ENCODE data around the gene LYG2.
"Not testable (repeated sequence)": the region's sequence is repeated elsewhere in the genome, so short reads cannot be mapped to it uniquely, and the experiment has no call there.

Gene LYG2

DNA sequence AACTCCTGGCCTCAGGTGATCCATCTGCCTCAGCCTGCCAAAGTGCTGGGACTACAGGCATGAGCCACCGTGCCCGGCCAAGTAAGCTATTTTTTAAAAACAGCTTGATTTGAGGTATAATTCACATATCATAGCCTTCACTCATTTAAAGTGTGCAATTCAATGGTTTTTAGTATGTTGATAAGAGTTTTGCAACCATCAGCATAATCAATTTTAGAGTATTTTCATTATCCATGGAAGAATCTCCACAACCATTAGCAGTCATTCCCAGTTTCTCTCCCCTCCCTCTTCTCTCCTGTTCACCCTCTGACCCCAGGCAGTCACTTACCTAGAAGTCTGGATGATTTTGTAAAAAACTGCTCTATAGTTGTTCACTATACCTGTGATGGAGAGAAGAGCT lies 4.7 kb upstream of the LYG2 start:
- Histone ChIP-seq H3K27me3 (ENCODE audit: control insufficient read depth, insufficient read depth, low read length) (no peaks in the 10 kb centered on the region), H3K36me3 (ENCODE audit: control insufficient read depth, insufficient read depth, low read length) (no peaks in the 10 kb centered on the region), H3K4me3 (ENCODE audit: low read depth, low read length) (no peak overlapping the region), H3K9ac (ENCODE audit: low read depth, low read length) (no peak overlapping the region), H3K27ac (ENCODE audit: low read depth, low read length) (no peak overlapping the region), H3K4me1 (ENCODE audit: control insufficient read depth, insufficient read depth, low read length) (no peaks in the 10 kb centered on the region), H3K9me3 (ENCODE audit: control insufficient read depth, insufficient read depth, low read length) (peaks cover 2% of the 10 kb centered on the region; the same call in 1 of the 2 replicates)

DNA sequence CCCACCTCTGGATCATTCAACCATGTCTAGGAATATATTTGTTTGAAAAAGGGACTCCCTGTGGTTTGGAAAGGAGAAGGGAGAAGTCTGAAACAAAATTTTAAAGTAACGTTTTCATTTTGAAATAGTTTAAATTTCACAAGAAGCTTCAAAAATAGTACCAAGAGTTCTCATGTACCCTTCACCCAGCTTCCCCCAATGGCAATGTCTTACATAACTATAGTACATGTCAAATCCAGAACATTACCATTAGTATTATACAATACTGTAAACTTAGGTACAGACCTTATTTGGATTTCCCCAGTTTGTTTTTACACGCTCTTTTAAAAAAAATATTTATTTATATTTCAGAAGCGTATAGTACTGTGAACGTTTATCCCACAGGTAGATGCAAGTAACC lies 4.0 kb upstream of the LYG2 start:
- Histone ChIP-seq H3K36me3 (ENCODE audit: control insufficient read depth, insufficient read depth, low read length) (no peaks in the 10 kb centered on the region), H3K27me3 (ENCODE audit: control insufficient read depth, insufficient read depth, low read length) (no peaks in the 10 kb centered on the region), H3K4me1 (ENCODE audit: control insufficient read depth, insufficient read depth, low read length) (no peaks in the 10 kb centered on the region), H3K4me3 (ENCODE audit: low read depth, low read length) (no peak overlapping the region), H3K9ac (ENCODE audit: low read depth, low read length) (no peak overlapping the region), H3K27ac (ENCODE audit: low read depth, low read length) (no peak overlapping the region), H3K9me3 (ENCODE audit: control insufficient read depth, insufficient read depth, low read length) (peaks cover 2% of the 10 kb centered on the region; the same call in 1 of the 2 replicates)

DNA sequence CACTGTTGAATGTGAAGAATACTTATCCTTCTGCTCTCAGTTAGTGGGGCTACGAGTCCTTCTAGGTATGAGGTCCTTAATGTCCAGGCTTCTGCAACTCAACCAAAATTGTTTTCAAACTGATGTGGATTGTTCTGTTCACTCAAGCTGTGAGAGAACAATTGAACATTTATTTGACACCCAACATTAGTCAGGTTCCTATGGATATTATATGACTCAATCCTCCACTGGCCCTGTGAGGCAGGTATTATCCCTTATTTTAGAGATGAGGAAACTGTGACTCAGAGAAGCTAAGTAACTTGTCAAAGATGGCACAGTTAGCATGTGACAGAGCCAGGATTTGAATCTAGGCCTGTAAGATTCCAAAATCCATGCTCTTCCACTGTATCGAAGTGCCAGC lies 1.2 kb upstream of the LYG2 start:
- no peak overlapping the region for H3K4me3 ChIP-seq (ENCODE audit: low read depth, low read length)
- H3K27ac ChIP-seq (ENCODE audit: low read depth, low read length), result no peak overlapping the region
- no peaks in the 10 kb centered on the region for H3K9me3 ChIP-seq (ENCODE audit: control insufficient read depth, insufficient read depth, low read length)
- no peaks in the 10 kb centered on the region for H3K36me3 ChIP-seq (ENCODE audit: control insufficient read depth, insufficient read depth, low read length)
- H3K4me1 ChIP-seq (ENCODE audit: control insufficient read depth, insufficient read depth, low read length), result no peaks in the 10 kb centered on the region
- no peaks in the 10 kb centered on the region for H3K27me3 ChIP-seq (ENCODE audit: control insufficient read depth, insufficient read depth, low read length)
- H3K9ac ChIP-seq (ENCODE audit: low read depth, low read length), result no peak overlapping the region

DNA sequence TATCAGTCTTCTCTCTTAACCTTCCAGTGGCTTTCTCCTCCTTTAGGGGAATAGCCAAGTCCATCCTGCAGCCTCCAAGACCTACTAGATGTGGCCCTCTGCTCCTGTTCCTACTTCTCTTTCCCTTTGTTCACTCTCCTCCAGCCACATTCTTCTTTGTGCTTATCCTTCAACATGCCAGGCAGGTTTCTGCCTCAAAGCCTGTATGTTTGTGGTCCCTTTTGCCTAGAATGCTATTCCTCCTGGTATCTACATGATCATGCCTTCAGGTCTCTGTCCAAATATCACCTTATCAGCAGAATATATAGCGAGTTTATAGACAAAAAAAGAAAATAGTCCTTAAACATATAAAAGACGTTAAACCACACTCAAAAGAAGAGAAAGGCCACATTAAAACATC lies 5.5 kb downstream of the LYG2 start:
- Histone ChIP-seq H3K4me1 (ENCODE audit: control insufficient read depth, insufficient read depth, low read length) (no peaks in the 10 kb centered on the region), H3K4me3 (ENCODE audit: low read depth, low read length) (no peak overlapping the region), H3K36me3 (ENCODE audit: control insufficient read depth, insufficient read depth, low read length) (no peaks in the 10 kb centered on the region), H3K9me3 (ENCODE audit: control insufficient read depth, insufficient read depth, low read length) (peaks cover 8% of the 10 kb centered on the region; the same call in 1 of the 2 replicates), H3K27me3 (ENCODE audit: control insufficient read depth, insufficient read depth, low read length) (no peaks in the 10 kb centered on the region), H3K9ac (ENCODE audit: low read depth, low read length) (no peak overlapping the region), H3K27ac (ENCODE audit: low read depth, low read length) (no peak overlapping the region)

DNA sequence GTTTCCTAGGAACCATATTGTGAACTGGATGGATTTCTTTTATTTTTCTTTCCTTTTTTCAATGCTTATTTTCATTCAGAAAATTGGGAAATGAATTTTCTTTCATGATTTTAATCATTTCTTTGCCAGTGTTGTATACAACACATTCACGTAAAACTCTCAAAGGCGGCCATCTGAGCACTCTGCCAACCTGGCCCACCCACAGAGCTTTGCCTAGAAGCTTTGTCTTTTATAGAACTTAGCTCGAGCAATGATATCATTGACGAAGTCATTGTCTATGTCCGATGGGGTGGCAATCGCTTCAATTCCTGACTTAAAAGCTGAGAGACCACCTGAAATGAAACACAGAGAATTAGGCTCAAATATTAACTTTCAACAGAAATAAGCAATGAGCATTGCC lies 13.3 kb downstream of the LYG2 start:
- no peak overlapping the region for H3K9ac ChIP-seq (ENCODE audit: low read depth, low read length)
- H3K36me3 ChIP-seq (ENCODE audit: control insufficient read depth, insufficient read depth, low read length), result no peaks in the 10 kb centered on the region
- no peaks in the 10 kb centered on the region for H3K27me3 ChIP-seq (ENCODE audit: control insufficient read depth, insufficient read depth, low read length)
- no peaks in the 10 kb centered on the region for H3K4me1 ChIP-seq (ENCODE audit: control insufficient read depth, insufficient read depth, low read length)
- H3K27ac ChIP-seq (ENCODE audit: low read depth, low read length), result no peak overlapping the region
- H3K4me3 ChIP-seq (ENCODE audit: low read depth, low read length), result no peak overlapping the region
- H3K9me3 ChIP-seq (ENCODE audit: control insufficient read depth, insufficient read depth, low read length), result no peaks in the 10 kb centered on the region

DNA sequence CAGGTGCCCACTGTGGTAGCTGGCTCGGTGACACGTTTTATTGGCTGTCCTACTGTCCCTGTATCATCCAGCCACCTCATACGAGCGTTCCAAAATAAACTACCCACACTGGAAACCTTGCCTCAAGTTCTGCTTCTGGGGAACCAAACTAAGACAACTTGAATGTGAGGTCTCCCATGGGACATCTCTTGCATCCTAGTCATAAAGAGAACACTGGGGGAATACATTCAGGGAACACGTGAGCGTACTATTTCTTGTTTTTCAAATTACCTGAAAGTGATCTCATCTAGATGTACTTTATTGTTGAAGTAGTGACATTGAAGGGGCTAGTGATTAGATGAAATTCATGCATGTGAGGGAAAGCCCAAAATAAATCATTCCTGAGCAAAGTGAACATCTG lies 15.0 kb downstream of the LYG2 start:
- Histone ChIP-seq H3K9me3 (ENCODE audit: control insufficient read depth, insufficient read depth, low read length) (no peaks in the 10 kb centered on the region), H3K27me3 (ENCODE audit: control insufficient read depth, insufficient read depth, low read length) (no peaks in the 10 kb centered on the region), H3K9ac (ENCODE audit: low read depth, low read length) (no peak overlapping the region), H3K4me1 (ENCODE audit: control insufficient read depth, insufficient read depth, low read length) (no peaks in the 10 kb centered on the region), H3K36me3 (ENCODE audit: control insufficient read depth, insufficient read depth, low read length) (no peaks in the 10 kb centered on the region), H3K4me3 (ENCODE audit: low read depth, low read length) (no peak overlapping the region), H3K27ac (ENCODE audit: low read depth, low read length) (no peak overlapping the region)

DNA sequence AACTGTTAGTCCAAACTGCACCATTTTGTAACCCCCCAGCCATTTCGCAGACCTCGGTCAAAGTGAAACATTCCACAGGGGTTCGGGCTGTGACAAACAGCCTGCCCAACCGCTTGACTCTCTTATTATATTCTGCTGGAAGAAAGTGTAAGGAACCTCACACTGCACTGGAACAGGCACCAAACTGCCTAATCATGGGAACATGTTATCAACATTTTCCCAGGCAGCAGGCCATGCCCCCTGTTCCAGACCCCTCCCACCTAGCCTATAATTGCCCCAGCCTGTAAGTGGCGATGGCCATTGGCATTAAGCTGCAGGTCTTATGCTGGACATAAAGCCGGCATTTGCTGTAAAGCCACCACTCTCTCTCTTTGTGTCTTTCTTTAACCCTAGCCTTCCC lies 16.9 kb downstream of the LYG2 start:
- Histone ChIP-seq H3K4me3 (ENCODE audit: low read depth, low read length) (no peak overlapping the region), H3K27me3 (ENCODE audit: control insufficient read depth, insufficient read depth, low read length) (no peaks in the 10 kb centered on the region), H3K4me1 (ENCODE audit: control insufficient read depth, insufficient read depth, low read length) (no peaks in the 10 kb centered on the region), H3K9me3 (ENCODE audit: control insufficient read depth, insufficient read depth, low read length) (no peaks in the 10 kb centered on the region), H3K36me3 (ENCODE audit: control insufficient read depth, insufficient read depth, low read length) (no peaks in the 10 kb centered on the region), H3K27ac (ENCODE audit: low read depth, low read length) (no peak overlapping the region), H3K9ac (ENCODE audit: low read depth, low read length) (no peak overlapping the region)

DNA sequence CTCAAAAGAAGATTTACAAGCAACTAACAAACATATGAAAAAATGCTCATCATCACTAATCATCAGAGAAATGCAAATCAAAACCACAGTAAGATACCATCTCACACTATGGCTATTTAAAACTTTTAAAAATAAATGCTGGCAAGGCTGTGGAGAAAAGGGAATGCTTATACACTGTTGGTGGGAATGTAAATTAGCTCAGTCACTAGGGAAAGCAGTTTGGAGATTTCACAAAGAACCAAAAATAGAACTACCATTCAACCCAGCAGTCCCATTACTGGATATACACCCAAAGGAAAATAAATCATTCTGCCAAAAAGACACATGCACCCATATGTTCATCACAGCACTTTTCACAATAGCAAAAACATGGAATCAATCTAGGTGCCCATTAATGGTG lies 22.3 kb downstream of the LYG2 start:
- not testable (repeated sequence) for H3K4me1 ChIP-seq (ENCODE audit: control insufficient read depth, insufficient read depth, low read length); H3K36me3 ChIP-seq (ENCODE audit: control insufficient read depth, insufficient read depth, low read length); H3K27me3 ChIP-seq (ENCODE audit: control insufficient read depth, insufficient read depth, low read length); H3K27ac ChIP-seq (ENCODE audit: low read depth, low read length); H3K9ac ChIP-seq (ENCODE audit: low read depth, low read length); H3K4me3 ChIP-seq (ENCODE audit: low read depth, low read length)
- peaks cover 11% of the 10 kb centered on the region; the same call in 1 of the 2 replicates for H3K9me3 ChIP-seq (ENCODE audit: control insufficient read depth, insufficient read depth, low read length)

DNA sequence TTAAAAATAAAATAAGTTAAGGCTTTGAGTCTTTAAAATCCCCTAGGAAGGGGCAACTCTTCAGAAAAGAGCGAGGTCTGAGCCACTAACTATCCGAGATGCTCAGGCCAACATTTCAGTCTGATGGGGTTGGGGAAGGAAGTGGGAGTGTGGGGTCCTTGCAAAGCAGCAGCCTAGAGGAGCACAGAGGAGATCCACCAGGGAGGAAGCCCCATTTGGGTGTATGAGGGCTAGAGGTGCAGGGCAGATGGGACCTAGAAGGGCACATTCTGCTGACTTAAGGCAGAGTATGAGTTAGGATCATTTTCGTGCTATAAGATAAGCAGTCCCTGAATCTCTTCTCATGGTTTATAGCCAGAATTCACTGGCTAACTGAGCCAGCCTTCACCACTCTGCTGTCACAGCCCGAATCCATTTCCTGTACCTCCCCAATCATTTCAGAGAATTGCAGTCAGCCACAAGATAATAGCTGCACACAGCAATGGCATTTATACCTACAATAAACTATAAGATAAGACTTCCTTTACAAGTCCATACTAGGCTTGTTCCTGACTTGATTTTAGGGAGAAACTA lies 37.5 kb downstream of the LYG2 start:
- no peak overlapping the region for H3K9ac ChIP-seq (ENCODE audit: low read depth, low read length)
- H3K4me3 ChIP-seq (ENCODE audit: low read depth, low read length), result no peak overlapping the region
- H3K4me1 ChIP-seq (ENCODE audit: control insufficient read depth, insufficient read depth, low read length), result no peaks in the 10 kb centered on the region
- H3K27ac ChIP-seq (ENCODE audit: low read depth, low read length), result no peak overlapping the region
- no peaks in the 10 kb centered on the region for H3K36me3 ChIP-seq (ENCODE audit: control insufficient read depth, insufficient read depth, low read length)
- no peaks in the 10 kb centered on the region for H3K9me3 ChIP-seq (ENCODE audit: control insufficient read depth, insufficient read depth, low read length)
- H3K27me3 ChIP-seq (ENCODE audit: control insufficient read depth, insufficient read depth, low read length), result no peaks in the 10 kb centered on the region

DNA sequence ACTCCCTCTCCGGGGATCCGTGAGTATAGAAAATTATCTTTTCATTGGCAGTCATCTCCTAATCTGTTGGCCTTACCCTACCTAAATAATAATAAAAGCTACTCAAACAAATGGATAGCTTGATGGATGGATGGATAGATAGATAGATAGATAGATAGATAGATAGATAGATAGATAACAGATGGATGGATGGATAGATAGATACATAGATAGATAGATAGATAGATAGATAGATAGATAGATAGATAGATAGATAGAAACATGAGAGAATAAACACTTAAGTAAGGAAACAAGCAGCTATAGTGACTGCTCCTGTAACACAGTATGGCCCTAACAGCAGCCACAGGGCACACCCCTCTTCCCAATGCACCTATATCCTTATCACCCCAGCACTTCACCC lies 39.4 kb downstream of the LYG2 start:
- no peaks in the 10 kb centered on the region for H3K9me3 ChIP-seq (ENCODE audit: control insufficient read depth, insufficient read depth, low read length)
- no peak overlapping the region for H3K4me3 ChIP-seq (ENCODE audit: low read depth, low read length)
- H3K36me3 ChIP-seq (ENCODE audit: control insufficient read depth, insufficient read depth, low read length), result no peaks in the 10 kb centered on the region
- no peak overlapping the region for H3K27ac ChIP-seq (ENCODE audit: low read depth, low read length)
- H3K4me1 ChIP-seq (ENCODE audit: control insufficient read depth, insufficient read depth, low read length), result no peaks in the 10 kb centered on the region
- H3K27me3 ChIP-seq (ENCODE audit: control insufficient read depth, insufficient read depth, low read length), result no peaks in the 10 kb centered on the region
- H3K9ac ChIP-seq (ENCODE audit: low read depth, low read length), result no peak overlapping the region

DNA sequence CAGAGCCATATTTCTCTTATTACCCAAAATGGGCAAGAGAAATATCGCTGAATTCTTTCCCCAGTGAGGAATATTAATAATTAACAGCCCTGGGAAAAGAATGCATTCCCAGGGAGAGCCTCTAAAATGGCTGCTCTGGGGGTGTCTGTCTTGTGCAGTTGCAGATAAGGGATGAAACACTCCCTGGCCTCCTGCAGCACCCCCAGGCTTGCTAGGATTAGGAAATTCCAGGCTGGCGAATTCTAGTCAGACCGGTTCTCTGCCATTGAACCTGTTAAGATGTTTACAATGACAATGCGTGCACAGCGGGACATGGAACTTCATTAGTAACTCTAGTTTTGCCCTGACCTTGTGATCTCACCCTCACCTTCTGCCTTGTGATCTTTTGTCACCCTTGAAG lies 50.0 kb downstream of the LYG2 start:
- Histone ChIP-seq H3K36me3 (ENCODE audit: control insufficient read depth, insufficient read depth, low read length) (no peaks in the 10 kb centered on the region), H3K9ac (ENCODE audit: low read depth, low read length) (no peak overlapping the region), H3K27ac (ENCODE audit: low read depth, low read length) (no peak overlapping the region), H3K4me3 (ENCODE audit: low read depth, low read length) (no peak overlapping the region), H3K4me1 (ENCODE audit: control insufficient read depth, insufficient read depth, low read length) (no peaks in the 10 kb centered on the region), H3K9me3 (ENCODE audit: control insufficient read depth, insufficient read depth, low read length) (peaks cover 31% of the 10 kb centered on the region), H3K27me3 (ENCODE audit: control insufficient read depth, insufficient read depth, low read length) (no peaks in the 10 kb centered on the region)
